ENCODE measurements around the gene SLC50A1.

Gene SLC50A1

DNA sequence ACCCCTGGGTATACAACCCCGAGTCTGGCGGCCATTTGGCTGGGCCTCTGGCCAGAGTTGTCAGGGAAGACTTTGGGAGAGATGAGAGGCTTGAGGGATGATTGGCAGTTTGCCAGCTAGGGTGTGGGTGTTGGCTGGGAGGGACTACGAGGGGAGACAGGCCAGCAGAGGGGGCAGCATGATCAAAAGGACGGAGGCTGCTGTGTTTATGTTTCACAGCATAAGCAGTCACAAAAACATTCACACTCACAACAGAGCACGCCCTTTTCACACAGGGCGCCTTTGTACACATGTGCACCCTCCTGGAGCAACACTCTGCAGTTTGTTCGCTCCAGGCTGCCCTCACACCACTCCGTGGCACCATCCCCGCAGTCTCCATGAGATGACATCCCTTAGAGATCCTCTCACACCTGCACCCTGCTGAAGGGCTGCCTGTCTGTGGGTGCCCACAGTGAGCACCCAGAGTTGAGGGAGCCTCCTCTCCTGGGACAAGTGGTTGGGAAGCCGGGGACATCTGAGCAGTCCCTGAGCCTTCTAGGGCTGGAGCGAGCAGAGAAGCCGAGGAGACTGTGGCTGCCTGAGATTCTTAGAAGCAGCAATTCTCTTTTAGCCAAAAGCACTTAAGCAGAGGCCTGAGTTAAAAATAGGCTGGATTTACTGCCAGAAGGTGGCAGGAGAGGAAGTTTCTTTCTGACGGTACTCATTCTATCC is 41.6 kb upstream of the SLC50A1 start:
- ChIA-PET POLR2A (interaction anchor here (1.0 to 1.8 kb wide), 3 partner anchors 74 to 123 kb away, joined by 3 to 6 read pairs (median 3); partner anchors contain the start of genes KRTCAP2 and SHC1), CTCF (interaction anchor here (1.0 to 4.4 kb wide), 2 partner anchors 73 to 79 kb away, joined by 8 to 29 read pairs (median 18); partner anchors contain the start of gene KRTCAP2)
- DNase-seq (ENCODE audit: extremely low spot score) = no peak
- TF ChIP-seq, protein P1, sequence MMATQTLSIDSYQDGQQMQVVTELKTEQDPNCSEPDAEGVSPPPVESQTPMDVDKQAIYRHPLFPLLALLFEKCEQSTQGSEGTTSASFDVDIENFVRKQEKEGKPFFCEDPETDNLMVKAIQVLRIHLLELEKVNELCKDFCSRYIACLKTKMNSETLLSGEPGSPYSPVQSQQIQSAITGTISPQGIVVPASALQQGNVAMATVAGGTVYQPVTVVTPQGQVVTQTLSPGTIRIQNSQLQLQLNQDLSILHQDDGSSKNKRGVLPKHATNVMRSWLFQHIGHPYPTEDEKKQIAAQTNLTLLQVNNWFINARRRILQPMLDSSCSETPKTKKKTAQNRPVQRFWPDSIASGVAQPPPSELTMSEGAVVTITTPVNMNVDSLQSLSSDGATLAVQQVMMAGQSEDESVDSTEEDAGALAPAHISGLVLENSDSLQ (IDR thresholded peaks at IDR 0.05) = no peak; the same call in 1 of the 2 replicates
- no peak for TF ChIP-seq CTBP1 (IDR thresholded peaks at IDR 0.05; ENCODE audit: borderline replicate concordance)
- no peak for TF ChIP-seq FOXM1 (IDR thresholded peaks at IDR 0.05; ENCODE audit: borderline replicate concordance)
- no peak for TF ChIP-seq FOXK2 (IDR thresholded peaks at IDR 0.05)
- no peak for TF ChIP-seq FOXA1 (IDR thresholded peaks at IDR 0.05)
- no peak for TF ChIP-seq HDGF (IDR thresholded peaks at IDR 0.05; ENCODE audit: borderline replicate concordance)
- TF ChIP-seq ZNF384 (IDR thresholded peaks at IDR 0.05) = no peak
- TF ChIP-seq SP1 (IDR thresholded peaks at IDR 0.05) = no peak
- TF ChIP-seq ELF4 (IDR thresholded peaks at IDR 0.05) = no peak

DNA sequence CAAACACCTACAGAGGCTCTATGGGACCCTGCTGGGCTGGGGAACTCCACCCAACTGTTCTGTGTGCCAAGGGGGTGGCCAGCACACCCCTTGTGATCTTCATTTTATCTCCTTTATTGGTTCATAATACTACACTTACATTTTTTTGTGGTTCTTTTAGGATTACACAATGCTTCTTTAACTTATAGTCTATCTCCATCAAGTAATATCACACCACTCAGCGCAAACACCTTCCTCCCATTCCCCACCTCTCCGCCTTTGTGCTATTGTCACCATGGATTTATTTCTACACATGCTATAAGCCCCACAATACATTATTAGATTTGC is 41.1 kb upstream of the SLC50A1 start:
- ChIA-PET POLR2A (interaction anchor here (0.9 to 1.8 kb wide), 4 partner anchors 41 to 124 kb away, joined by 3 to 6 read pairs (median 3); partner anchors contain the start of genes KRTCAP2, SHC1 and SLC50A1), CTCF (interaction anchor here (0.5 to 4.4 kb wide), 4 partner anchors 34 to 173 kb away, joined by 4 to 29 read pairs (median 11); partner anchors contain the start of gene KRTCAP2)
- TF ChIP-seq L3MBTL2 (conservative IDR thresholded peaks at IDR 0.05) (no peak), FOXK2 (IDR thresholded peaks at IDR 0.05) (no peak), ELF4 (IDR thresholded peaks at IDR 0.05) (no peak), FOXA1 (IDR thresholded peaks at IDR 0.05) (no peak), TARDBP (IDR thresholded peaks at IDR 0.05) (no peak)
- TF ChIP-seq, protein P1 (IDR thresholded peaks at IDR 0.05) = no peak
- DNase-seq (ENCODE audit: extremely low spot score) = no peak

DNA sequence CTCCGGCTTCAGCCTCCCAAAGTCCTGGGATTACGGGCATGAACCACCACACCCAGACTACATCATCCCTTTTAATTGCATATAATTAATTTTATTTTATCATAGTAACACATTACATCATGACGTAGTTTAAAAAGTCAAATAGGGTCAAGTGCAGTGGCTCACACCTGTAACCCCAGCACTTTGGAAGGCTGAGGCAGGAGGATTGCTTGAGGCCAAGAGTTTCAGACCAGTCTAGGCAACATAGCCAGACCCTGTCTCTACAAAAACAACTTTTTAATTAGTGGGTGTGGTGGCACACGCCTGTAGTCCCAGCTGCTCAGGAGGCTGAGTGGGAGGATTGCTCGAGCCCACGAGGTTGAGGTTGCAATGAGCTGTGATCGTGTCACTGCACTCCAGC is 36.3 kb upstream of the SLC50A1 start:
- TF ChIP-seq SP1 (IDR thresholded peaks at IDR 0.05) (no peak), ZNF384 (IDR thresholded peaks at IDR 0.05) (no peak), SUZ12 (IDR thresholded peaks at IDR 0.05) (no peak), TARDBP (IDR thresholded peaks at IDR 0.05) (no peak), HDGF (IDR thresholded peaks at IDR 0.05; ENCODE audit: borderline replicate concordance) (no peak), BHLHE40 (IDR thresholded peaks at IDR 0.05; ENCODE audit: borderline replicate concordance) (no peak), FOXM1 (IDR thresholded peaks at IDR 0.05; ENCODE audit: borderline replicate concordance) (no peak), ELF4 (IDR thresholded peaks at IDR 0.05) (no peak)
- TF ChIP-seq, protein P1 (IDR thresholded peaks at IDR 0.05) = no peak
- ChIA-PET POLR2A (interaction anchor here (1.4 to 1.8 kb wide), 2 partner anchors 74 to 95 kb away, joined by 4 to 5 read pairs; partner anchors contain the start of gene KRTCAP2), CTCF (interaction anchor here (1.4 to 2.0 kb wide), 2 partner anchors 8 to 14 kb away, joined by 6 to 12 read pairs; no protein-coding TSS in a partner anchor)
- no peak for DNase-seq (ENCODE audit: extremely low spot score)

DNA sequence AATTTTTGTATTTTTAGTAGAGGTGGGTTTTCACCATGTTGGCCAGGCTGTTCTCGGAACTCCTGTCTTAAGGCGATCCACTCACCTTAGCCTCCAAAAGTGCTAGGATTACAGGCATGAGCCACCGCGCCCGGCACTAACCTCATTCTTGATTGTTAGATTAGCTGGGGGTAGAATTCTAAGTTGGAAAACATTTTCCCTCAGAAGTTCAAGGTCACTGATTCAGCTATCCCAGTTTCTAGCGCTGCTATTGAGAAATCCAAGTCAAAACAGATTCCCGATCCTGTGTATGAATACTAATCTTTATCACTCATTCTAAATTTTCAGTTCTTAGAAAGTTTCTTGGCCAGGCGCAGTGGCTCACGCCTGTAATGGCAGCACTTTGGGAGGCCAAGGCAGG is 32.3 kb upstream of the SLC50A1 start:
- CTCF ChIA-PET = no interaction called here
- POLR2A ChIA-PET = interaction anchor here (1.3 kb wide), 1 partner anchor 33 kb away, joined by 4 read pairs; the partner anchor contains the start of gene SLC50A1
- TF ChIP-seq HDGF (IDR thresholded peaks at IDR 0.05; ENCODE audit: borderline replicate concordance) = no peak
- TF ChIP-seq LEF1 (IDR thresholded peaks at IDR 0.05; ENCODE audit: borderline replicate concordance) = no peak
- TF ChIP-seq, protein P1 (IDR thresholded peaks at IDR 0.05) = no peak
- TF ChIP-seq CTBP1 (IDR thresholded peaks at IDR 0.05; ENCODE audit: borderline replicate concordance) = no peak
- no peak for TF ChIP-seq L3MBTL2 (conservative IDR thresholded peaks at IDR 0.05)
- TF ChIP-seq FOXK2 (IDR thresholded peaks at IDR 0.05) = no peak
- TF ChIP-seq NFRKB (IDR thresholded peaks at IDR 0.05) = no peak
- no peak for TF ChIP-seq FOXM1 (IDR thresholded peaks at IDR 0.05; ENCODE audit: borderline replicate concordance)
- no peak for TF ChIP-seq BHLHE40 (IDR thresholded peaks at IDR 0.05; ENCODE audit: borderline replicate concordance)
- TF ChIP-seq TARDBP (IDR thresholded peaks at IDR 0.05) = no peak
- TF ChIP-seq ELF4 (IDR thresholded peaks at IDR 0.05) = no peak
- TF ChIP-seq SP1 (IDR thresholded peaks at IDR 0.05) = no peak
- TF ChIP-seq ARNT (IDR thresholded peaks at IDR 0.05) = no peak
- TF ChIP-seq SUZ12 (IDR thresholded peaks at IDR 0.05) = no peak
- TF ChIP-seq FOXA1 (IDR thresholded peaks at IDR 0.05) = no peak
- no peak for TF ChIP-seq ZNF384 (IDR thresholded peaks at IDR 0.05)
- DNase-seq (ENCODE audit: extremely low spot score) = no peak

GRCh38 chr1:155104605-155105534 is 30.8 kb upstream of the SLC50A1 start:
- ChIA-PET POLR2A (interaction anchor here (1.2 to 1.3 kb wide), 2 partner anchors 31 to 67 kb away, joined by 4 read pairs; partner anchors contain the start of gene SLC50A1), CTCF (interaction anchor here (1.0 to 1.4 kb wide), 2 partner anchors 14 to 89 kb away, joined by 3 read pairs; no protein-coding TSS in a partner anchor)
- TF ChIP-seq FOXM1 (IDR thresholded peaks at IDR 0.05; ENCODE audit: borderline replicate concordance) (no peak), BHLHE40 (IDR thresholded peaks at IDR 0.05; ENCODE audit: borderline replicate concordance) (no peak), TARDBP (IDR thresholded peaks at IDR 0.05) (no peak), SP1 (IDR thresholded peaks at IDR 0.05) (no peak), ARNT (IDR thresholded peaks at IDR 0.05) (no peak), NFRKB (IDR thresholded peaks at IDR 0.05) (no peak), SUZ12 (IDR thresholded peaks at IDR 0.05) (no peak), ELF4 (IDR thresholded peaks at IDR 0.05) (no peak), L3MBTL2 (conservative IDR thresholded peaks at IDR 0.05) (no peak), HDGF (IDR thresholded peaks at IDR 0.05; ENCODE audit: borderline replicate concordance) (no peak), ZNF384 (IDR thresholded peaks at IDR 0.05) (no peak), FOXK2 (IDR thresholded peaks at IDR 0.05) (no peak), LEF1 (IDR thresholded peaks at IDR 0.05; ENCODE audit: borderline replicate concordance) (no peak), CTBP1 (IDR thresholded peaks at IDR 0.05; ENCODE audit: borderline replicate concordance) (no peak), FOXA1 (IDR thresholded peaks at IDR 0.05) (no peak)
- TF ChIP-seq, protein P1 (IDR thresholded peaks at IDR 0.05) = no peak
- no peak for DNase-seq (ENCODE audit: extremely low spot score)

Measured in HEK293T (cell line).